HEK293T (cell line): ENCODE results near the gene BACH2.

Experiments
- FOXK2 ChIP-seq: fragments of 450-650 bp; IDR thresholded peaks from 2 replicates; pipeline ENCODE4 v1.6.1; 2016; ENCODE audit warnings: mild to moderate bottlenecking
- SUZ12 ChIP-seq: fragments of 450-650 bp; IDR thresholded peaks from 2 replicates; pipeline ENCODE4 v1.6.1; 2016; ENCODE audit warnings: mild to moderate bottlenecking

GRCh38 chr6:89984926-89985750 lies 311.5 kb downstream of the BACH2 start:
- TF ChIP-seq FOXK2, result no peak
- no peak for TF ChIP-seq SUZ12
